Measurements from ENCODE around the gene KRT79.
"Not testable (repeated sequence)": the region's sequence is repeated elsewhere in the genome, so short reads cannot be mapped to it uniquely, and the experiment has no call there.

Gene KRT79

DNA sequence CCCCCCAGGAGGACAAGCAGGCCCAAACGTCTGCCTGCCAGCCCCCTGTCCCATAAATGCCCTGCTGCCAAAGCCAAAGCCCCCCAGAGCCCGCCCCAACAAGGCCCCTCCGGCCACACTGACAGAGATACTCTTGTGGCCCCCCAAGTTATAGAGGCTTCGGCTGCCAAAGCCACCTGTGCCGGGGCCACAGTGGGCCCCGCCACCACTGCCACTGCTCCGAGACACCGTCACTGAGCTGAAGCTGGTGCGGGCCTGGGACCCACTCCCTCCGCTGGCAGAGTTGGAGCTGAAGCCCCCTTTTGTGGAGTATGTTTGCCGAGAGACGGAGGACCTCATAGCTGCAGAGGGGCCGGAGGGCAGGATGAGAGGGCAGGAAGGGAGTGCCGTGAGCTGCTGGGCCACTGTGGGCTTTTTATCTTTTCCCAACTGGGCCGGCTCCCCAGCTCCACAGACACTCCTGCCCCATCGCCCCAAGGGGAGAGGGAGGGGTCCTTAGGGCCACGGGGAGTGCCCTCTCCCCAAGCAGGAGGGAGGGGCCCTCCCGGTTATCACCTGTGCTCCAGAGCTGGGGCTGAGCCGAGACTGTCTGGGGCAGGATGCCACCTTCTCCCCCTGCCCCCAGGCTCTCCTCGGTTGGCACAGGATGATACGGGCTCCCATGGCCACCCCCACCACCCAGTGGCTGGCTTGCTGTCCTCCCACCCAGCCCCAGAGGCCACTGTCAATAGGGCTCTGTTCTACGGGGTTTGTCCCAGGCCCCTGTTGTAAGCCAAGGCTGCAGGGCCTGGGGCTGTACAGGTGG lies at the start of gene KRT79:
Gene KRT79, minus strand, starts transcription at position 390 of the 805 bp plus-strand sequence. Its CDS starts 51 bp downstream, at position 339.
- Histone ChIP-seq H3K9me3 (ENCODE audit: severe bottlenecking) (no peaks in the 10 kb centered on the region), H3K36me3 (no peaks in the 10 kb centered on the region)

DNA sequence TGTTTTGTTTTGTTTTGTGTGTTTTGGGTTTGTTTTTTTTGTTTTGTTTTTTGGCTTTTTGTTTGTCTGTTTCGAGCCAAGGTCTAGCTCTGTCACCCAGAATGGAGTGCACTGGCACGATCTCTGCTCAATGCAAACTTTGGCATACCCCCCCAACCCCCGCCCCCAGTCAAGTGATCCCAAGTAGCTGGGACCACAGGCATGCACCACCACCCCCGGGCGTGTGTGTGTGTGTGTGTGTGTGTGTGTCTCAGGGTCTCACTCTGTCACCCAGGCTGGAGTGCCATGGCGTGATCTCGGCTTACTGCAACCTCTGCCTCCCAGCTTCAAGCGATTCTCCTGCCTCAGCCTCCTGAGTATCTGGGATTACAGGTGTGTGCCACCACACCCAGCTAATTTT lies 46.4 kb upstream of the KRT79 start:
- peaks cover 59% of the 10 kb centered on the region for H3K27me3 ChIP-seq (ENCODE audit: insufficient read depth, low read depth, severe bottlenecking)
- not testable (repeated sequence) for H3K27ac ChIP-seq

More for the DNA sequence above, at the start of gene KRT79:
- no peak for DNase-seq
- no peak within 1 kb of the TSS for H3K4me3 ChIP-seq (ENCODE audit: low read depth, low read length)
- H3K27ac ChIP-seq: no peak within 1 kb of the TSS
- peaks cover 96% of the 10 kb centered on the region for H3K27me3 ChIP-seq (ENCODE audit: insufficient read depth, low read depth, severe bottlenecking)
- TF ChIP-seq, protein P1, sequence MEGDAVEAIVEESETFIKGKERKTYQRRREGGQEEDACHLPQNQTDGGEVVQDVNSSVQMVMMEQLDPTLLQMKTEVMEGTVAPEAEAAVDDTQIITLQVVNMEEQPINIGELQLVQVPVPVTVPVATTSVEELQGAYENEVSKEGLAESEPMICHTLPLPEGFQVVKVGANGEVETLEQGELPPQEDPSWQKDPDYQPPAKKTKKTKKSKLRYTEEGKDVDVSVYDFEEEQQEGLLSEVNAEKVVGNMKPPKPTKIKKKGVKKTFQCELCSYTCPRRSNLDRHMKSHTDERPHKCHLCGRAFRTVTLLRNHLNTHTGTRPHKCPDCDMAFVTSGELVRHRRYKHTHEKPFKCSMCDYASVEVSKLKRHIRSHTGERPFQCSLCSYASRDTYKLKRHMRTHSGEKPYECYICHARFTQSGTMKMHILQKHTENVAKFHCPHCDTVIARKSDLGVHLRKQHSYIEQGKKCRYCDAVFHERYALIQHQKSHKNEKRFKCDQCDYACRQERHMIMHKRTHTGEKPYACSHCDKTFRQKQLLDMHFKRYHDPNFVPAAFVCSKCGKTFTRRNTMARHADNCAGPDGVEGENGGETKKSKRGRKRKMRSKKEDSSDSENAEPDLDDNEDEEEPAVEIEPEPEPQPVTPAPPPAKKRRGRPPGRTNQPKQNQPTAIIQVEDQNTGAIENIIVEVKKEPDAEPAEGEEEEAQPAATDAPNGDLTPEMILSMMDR (IDR thresholded peaks at IDR 0.05; ENCODE audit: low read depth, low read length): no peak

DNA sequence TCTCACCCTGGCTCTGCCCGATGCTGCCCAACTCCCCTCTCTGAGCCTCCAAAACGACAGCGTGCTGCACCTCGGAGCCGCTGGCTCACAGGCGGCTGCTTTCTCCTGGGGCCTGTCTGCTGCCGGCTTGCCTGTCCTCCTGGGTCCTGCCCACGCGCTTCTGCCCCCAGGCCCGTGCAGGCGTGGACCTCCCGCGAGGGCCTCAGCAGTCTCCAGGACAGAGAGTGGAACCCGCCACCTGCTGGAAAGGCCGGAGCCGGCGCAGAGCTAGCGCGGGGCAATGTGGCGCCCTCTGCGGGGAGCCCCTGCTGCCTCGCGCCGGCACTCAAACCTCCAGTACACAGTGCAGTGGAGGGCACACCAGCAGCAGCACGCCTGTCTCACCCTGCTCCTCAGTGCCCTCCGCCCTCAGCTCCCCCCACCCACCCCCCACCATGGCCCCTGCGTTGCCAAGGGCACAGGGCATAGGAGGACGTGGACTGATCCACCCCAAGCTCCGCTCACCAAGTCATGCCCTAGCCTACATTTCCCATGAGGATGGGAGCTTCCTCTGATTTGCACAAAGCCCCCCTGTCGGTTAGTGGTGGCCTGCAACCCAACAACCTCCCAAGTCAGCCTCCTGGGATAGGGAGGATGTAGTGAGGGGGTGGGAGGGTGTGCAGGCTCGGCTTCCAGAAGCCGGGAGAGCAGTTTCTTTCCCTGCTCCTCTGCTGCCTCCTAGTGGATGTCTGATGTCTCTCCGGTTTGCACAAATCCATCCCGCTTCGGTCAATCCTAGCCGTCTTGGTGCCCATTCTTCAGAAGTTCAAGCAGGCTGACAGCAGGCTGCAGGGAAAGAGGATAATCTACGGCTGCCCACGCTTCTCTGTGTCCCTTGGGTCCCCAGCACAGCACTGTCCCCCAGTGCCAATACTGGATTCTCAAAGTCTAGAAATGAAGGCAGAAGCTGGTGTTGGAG lies 45.6 kb upstream of the KRT79 start:
- H3K36me3 ChIP-seq: no peaks in the 10 kb centered on the region
- H3K27ac ChIP-seq: no peak overlapping the region
- TF ChIP-seq, protein P1 (IDR thresholded peaks at IDR 0.05; ENCODE audit: low read depth, low read length): peak; percentile 96
- H3K27me3 ChIP-seq (ENCODE audit: insufficient read depth, low read depth, severe bottlenecking): peaks cover 59% of the 10 kb centered on the region
- no peak overlapping the region for H3K4me3 ChIP-seq (ENCODE audit: low read depth, low read length)
- DNase-seq: peak; percentile 80
- no peaks in the 10 kb centered on the region for H3K9me3 ChIP-seq (ENCODE audit: severe bottlenecking)

More for the DNA sequence above, 46.4 kb upstream of the KRT79 start:
- H3K36me3 ChIP-seq; H3K9me3 ChIP-seq (ENCODE audit: severe bottlenecking); H3K4me3 ChIP-seq (ENCODE audit: low read depth, low read length); DNase-seq: not testable (repeated sequence)

DNA sequence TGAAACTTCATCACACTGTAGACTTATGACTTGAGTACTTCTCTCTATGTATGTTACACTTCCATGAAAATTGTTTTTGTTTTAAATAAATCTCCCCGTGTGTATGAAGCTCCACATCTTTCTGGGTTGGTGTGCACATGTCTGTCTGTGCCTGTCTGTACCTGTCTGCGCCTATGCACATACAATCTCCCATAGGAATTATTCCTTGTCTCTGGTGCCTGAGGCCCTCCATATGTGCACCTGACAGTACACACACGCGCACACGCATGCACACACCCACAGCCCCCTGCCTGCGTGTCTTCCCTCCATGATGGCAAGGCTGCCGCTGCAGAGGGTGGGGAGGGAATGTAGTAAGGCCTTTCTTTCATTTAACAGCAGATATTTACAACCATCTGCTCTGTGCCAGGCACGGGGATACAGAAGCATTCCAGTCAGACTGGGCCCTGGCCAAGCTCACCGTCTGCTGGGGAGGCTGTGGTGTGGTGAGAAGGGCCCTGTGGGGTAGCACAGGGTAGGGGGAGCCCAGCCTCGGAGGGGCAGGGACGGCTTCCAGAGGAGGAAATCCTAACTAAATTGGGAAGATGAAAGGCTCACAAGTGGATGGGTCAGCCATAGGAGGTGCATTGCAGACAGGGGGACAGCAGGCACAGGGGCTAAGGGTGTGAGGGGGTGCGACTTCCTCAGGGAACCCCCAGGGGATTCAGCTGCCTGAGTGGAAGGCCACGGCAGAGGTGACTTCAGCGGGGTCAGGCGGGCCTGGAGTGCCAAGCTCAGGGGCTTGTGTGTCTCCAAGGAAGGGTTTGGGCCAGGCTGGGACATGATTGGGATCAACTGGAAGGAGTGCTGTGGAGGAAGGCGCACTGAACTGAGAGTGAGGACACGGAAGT lies 44.6 kb upstream of the KRT79 start:
- H3K27me3 ChIP-seq (ENCODE audit: insufficient read depth, low read depth, severe bottlenecking): peaks cover 60% of the 10 kb centered on the region
- H3K9me3 ChIP-seq (ENCODE audit: severe bottlenecking): no peaks in the 10 kb centered on the region
- H3K27ac ChIP-seq: no peak overlapping the region
- no peak for DNase-seq
- H3K4me3 ChIP-seq (ENCODE audit: low read depth, low read length): no peak overlapping the region
- no peaks in the 10 kb centered on the region for H3K36me3 ChIP-seq
- TF ChIP-seq, protein P1 (IDR thresholded peaks at IDR 0.05; ENCODE audit: low read depth, low read length): no peak

DNA sequence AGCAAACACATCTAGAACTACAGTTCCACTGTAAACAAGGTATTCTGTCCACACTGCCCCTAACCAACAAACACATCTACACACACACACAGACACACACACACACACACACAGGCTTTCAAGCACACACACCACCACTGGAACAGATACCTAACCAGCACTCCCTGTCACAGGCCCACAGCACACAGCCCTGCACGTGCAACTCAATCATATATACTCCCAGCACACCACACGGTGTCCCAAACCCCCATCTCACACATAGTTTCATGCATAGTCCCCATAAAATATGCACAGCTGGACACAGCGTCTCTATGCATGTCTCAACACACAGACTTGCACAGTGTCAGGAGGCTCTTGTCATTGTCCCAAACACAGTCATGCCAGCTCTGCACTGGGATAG lies 43.1 kb upstream of the KRT79 start:
- Histone ChIP-seq H3K9me3 (ENCODE audit: severe bottlenecking) (no peaks in the 10 kb centered on the region), H3K27ac (no peak overlapping the region), H3K27me3 (ENCODE audit: insufficient read depth, low read depth, severe bottlenecking) (peaks cover 69% of the 10 kb centered on the region), H3K4me3 (ENCODE audit: low read depth, low read length) (no peak overlapping the region), H3K36me3 (no peaks in the 10 kb centered on the region)
- TF ChIP-seq, protein P1 (IDR thresholded peaks at IDR 0.05; ENCODE audit: low read depth, low read length): no peak
- DNase-seq: no peak

Data from WERI-Rb-1 (cell line).